ENCODE measurements around the gene ARHGEF9. TPM values are rescaled to one million over a fixed set of nuclear protein-coding genes. Genes with fewer than 3 reads are reported as not detected.

Gene ARHGEF9
- total and polyA plus RNA-seq, 10 of the 15 experiments (the other 5 are each of a cell fraction or from before 2014, with no cell fraction given) = 3.2 to 25.2 (median 14.3) TPM

DNA sequence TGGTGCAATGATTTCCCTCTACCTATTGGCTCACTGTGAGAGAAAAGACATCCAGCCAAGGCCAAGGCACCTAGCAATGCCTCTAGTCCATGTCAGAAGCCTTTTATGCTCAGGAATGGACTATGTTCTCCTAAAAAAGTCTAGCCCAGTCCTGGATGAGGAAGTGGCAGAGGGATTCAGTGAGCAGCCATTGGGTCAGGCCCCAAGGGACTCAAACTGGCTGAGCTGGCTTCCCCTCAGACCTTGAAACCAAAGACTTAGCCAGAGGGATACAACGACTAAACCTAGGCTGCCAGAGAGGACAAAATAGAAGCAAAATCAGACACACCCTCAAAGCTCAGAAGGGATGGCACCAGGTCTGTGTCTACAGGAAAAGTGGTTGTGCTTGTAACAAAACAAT is 49.1 kb downstream of the ARHGEF9 start:
- Histone ChIP-seq H3K4me2 (ENCODE audit: control insufficient read depth, insufficient read depth) (no peak overlapping the region), H3K9me3 (replicated peaks; ENCODE audit: control insufficient read depth, insufficient read depth, low read length) (no peaks in the 10 kb centered on the region), H2AFZ (ENCODE audit: control insufficient read depth, low read depth, low read length) (no peak overlapping the region), H3K4me1 (ENCODE audit: control insufficient read depth, insufficient read depth, low read length) (peaks cover 10% of the 10 kb centered on the region), H3K9ac (ENCODE audit: control insufficient read depth, insufficient read depth, low read length) (no peak overlapping the region), H3K4me3 (no peak overlapping the region), H4K20me1 (ENCODE audit: control insufficient read depth, insufficient read depth) (no peaks in the 10 kb centered on the region), H3K79me2 (ENCODE audit: control insufficient read depth, insufficient read depth, low read length) (no peaks in the 10 kb centered on the region), H3K27me3 (replicated peaks in 1 of 2; ENCODE audit: control insufficient read depth in 2 of 2, insufficient read depth in 2 of 2, low read length in 1 of 2) (no peaks in the 10 kb centered on the region), H3K36me3 (ENCODE audit: control insufficient read depth in 2 of 2, insufficient read depth in 2 of 2, low read length in 1 of 2) (no peaks in the 10 kb centered on the region), H3K27ac (ENCODE audit: control insufficient read depth, insufficient read depth) (no peak overlapping the region)
- ChIA-PET POLR2A (interaction anchor here (0.8 to 1.3 kb wide), 2 partner anchors 11 to 22 kb away, joined by 3 read pairs; no protein-coding TSS in a partner anchor), CTCF (interaction anchor here (0.7 kb wide), 1 partner anchor 49 kb away, joined by 3 read pairs; no protein-coding TSS in a partner anchor), SMC1A (ENCODE audit: uncharacterized antibody, unreplicated experiment) (interaction anchor here (0.6 kb wide), 1 partner anchor 8 kb away, joined by 3 read pairs; no protein-coding TSS in a partner anchor), RAD21 (ENCODE audit: unreplicated experiment) (no interaction called here)
- DNase-seq (ENCODE audit: low read depth, low spot score) (no peak), ATAC-seq (no peak), FAIRE-seq (no peak)
- no TSS peak for BruUV-seq (replicated peaks)
- in situ Hi-C loops (cut with MboI) (no loop called here), intact Hi-C loops (cut with micrococcal nuclease; ENCODE audit: unreplicated experiment) (no loop called here)
- 67% methylated on average over 1 of the region's 1 CpG for WGBS (ENCODE audit: insufficient coverage, insufficient replicate concordance, low lambda C conversion rate, missing lambda C conversion rate)
- TF ChIP-seq NKRF (conservative IDR thresholded peaks at IDR 0.05) = no peak

DNA sequence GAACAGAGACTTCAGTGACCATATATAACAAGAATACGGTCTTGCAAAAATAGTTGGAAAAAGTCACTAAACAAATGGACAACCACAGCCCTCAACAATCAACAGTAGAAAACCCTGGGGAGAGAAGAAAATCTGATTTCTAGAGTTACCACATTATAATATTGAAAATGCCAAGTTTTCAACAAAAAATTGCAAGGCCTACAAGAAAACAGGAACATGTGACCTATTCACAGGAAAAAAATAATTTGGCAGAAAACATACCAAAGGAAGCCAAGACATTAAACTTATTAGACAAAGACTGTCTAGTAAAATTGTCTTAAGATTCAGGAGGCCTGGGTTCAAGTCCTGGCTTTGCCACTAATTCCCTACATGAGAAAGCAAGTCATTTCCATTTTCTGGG is 64.7 kb downstream of the ARHGEF9 start:
- DNase-seq (ENCODE audit: low read depth, low spot score) = no peak
- FAIRE-seq = no peak
- Histone ChIP-seq H3K9ac (ENCODE audit: control insufficient read depth, insufficient read depth, low read length) (no peak overlapping the region), H3K36me3 (ENCODE audit: control insufficient read depth in 2 of 2, insufficient read depth in 2 of 2, low read length in 1 of 2) (no peaks in the 10 kb centered on the region; a peak in 1 of 4 replicates), H3K4me3 (no peak overlapping the region), H3K79me2 (ENCODE audit: control insufficient read depth, insufficient read depth, low read length) (no peaks in the 10 kb centered on the region), H3K9me3 (replicated peaks; ENCODE audit: control insufficient read depth, insufficient read depth, low read length) (no peaks in the 10 kb centered on the region), H3K27me3 (replicated peaks in 1 of 2; ENCODE audit: control insufficient read depth in 2 of 2, insufficient read depth in 2 of 2, low read length in 1 of 2) (no peaks in the 10 kb centered on the region), H4K20me1 (ENCODE audit: control insufficient read depth, insufficient read depth) (no peaks in the 10 kb centered on the region), H3K4me1 (ENCODE audit: control insufficient read depth, insufficient read depth, low read length) (no peaks in the 10 kb centered on the region), H3K27ac (ENCODE audit: control insufficient read depth, insufficient read depth) (no peak overlapping the region), H3K4me2 (ENCODE audit: control insufficient read depth, insufficient read depth) (no peak overlapping the region), H2AFZ (ENCODE audit: control insufficient read depth, low read depth, low read length) (no peak overlapping the region)
- no peak for ATAC-seq
- TF ChIP-seq SIX5 (IDR thresholded peaks at IDR 0.05; ENCODE audit: low read depth, low read length, severe bottlenecking) = no peak
- TF ChIP-seq RAD21 (IDR thresholded peaks at IDR 0.05; ENCODE audit: insufficient read depth, low read depth, low read length) = no peak
- TF ChIP-seq MTA3 (IDR thresholded peaks at IDR 0.05; ENCODE audit: borderline replicate concordance, low read length) = no peak
- no peak for TF ChIP-seq MTA2 (IDR thresholded peaks at IDR 0.05; ENCODE audit: low read depth)
- TF ChIP-seq NRF1 (conservative IDR thresholded peaks at IDR 0.05; ENCODE audit: low read depth, low read length) = no peak
- no peak for TF ChIP-seq YY1 (IDR thresholded peaks at IDR 0.05; ENCODE audit: low read depth, low read length)
- no peak for TF ChIP-seq NR2F1 (conservative IDR thresholded peaks at IDR 0.05)
- TF ChIP-seq EGR1 (IDR thresholded peaks at IDR 0.05; ENCODE audit: borderline replicate concordance in 1 of 2, low read depth in 2 of 2, low read length in 2 of 2) = no peak
- no peak for TF ChIP-seq SMAD1 (IDR thresholded peaks at IDR 0.05; ENCODE audit: low read depth, partially characterized antibody)
- no TSS peak for BruUV-seq (replicated peaks)
- ChIA-PET POLR2A (no interaction called here), CTCF (interaction anchor here (1.9 kb wide), 1 partner anchor 33 kb away, joined by 5 read pairs; no protein-coding TSS in a partner anchor), RAD21 (ENCODE audit: unreplicated experiment) (no interaction called here), SMC1A (ENCODE audit: uncharacterized antibody, unreplicated experiment) (interaction anchor here (0.8 kb wide), 1 partner anchor 15 kb away, joined by 3 read pairs; no protein-coding TSS in a partner anchor)
- in situ Hi-C loops (cut with MboI) = no loop called here
- 62% methylated on average over 1 of the region's 1 CpG for WGBS (ENCODE audit: insufficient coverage, insufficient replicate concordance, low lambda C conversion rate, missing lambda C conversion rate)
- intact Hi-C loops (cut with micrococcal nuclease; ENCODE audit: unreplicated experiment) = no loop called here
